ENCODE data around the gene UBE2B.

DNA sequence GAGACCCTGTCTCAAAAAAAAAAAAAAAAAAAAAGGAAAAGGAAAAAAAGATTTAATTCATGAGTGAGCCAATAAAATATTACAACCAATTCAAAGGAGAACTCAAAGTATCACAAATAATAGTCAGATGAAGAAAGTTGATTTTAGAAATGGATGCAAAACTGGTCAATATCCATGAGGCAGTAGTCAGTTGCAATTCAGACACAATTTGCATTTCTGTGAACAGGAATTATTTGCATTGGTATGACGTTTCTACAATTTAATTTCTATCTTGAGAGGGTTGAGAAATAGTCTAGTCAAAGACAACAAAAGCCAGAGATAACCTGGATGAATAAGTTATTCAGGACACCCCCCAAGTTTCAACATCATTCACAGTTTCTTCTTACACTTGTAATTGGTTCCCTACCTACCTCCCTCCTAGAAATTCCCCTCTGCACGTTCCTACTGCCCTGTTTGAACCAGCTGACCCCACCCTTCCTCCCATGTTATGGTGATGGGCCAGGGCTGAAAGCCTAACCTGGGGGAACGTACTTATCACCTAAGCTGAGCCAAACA lies 68.9 kb downstream of the UBE2B start:
- TF ChIP-seq, protein P1, sequence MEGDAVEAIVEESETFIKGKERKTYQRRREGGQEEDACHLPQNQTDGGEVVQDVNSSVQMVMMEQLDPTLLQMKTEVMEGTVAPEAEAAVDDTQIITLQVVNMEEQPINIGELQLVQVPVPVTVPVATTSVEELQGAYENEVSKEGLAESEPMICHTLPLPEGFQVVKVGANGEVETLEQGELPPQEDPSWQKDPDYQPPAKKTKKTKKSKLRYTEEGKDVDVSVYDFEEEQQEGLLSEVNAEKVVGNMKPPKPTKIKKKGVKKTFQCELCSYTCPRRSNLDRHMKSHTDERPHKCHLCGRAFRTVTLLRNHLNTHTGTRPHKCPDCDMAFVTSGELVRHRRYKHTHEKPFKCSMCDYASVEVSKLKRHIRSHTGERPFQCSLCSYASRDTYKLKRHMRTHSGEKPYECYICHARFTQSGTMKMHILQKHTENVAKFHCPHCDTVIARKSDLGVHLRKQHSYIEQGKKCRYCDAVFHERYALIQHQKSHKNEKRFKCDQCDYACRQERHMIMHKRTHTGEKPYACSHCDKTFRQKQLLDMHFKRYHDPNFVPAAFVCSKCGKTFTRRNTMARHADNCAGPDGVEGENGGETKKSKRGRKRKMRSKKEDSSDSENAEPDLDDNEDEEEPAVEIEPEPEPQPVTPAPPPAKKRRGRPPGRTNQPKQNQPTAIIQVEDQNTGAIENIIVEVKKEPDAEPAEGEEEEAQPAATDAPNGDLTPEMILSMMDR (IDR thresholded peaks at IDR 0.05; ENCODE audit: low read depth, low read length, missing input control) = no peak
- TF ChIP-seq, protein P2, sequence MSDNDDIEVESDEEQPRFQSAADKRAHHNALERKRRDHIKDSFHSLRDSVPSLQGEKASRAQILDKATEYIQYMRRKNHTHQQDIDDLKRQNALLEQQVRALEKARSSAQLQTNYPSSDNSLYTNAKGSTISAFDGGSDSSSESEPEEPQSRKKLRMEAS (IDR thresholded peaks at IDR 0.05) = no peak
- TF ChIP-seq, protein P3, sequence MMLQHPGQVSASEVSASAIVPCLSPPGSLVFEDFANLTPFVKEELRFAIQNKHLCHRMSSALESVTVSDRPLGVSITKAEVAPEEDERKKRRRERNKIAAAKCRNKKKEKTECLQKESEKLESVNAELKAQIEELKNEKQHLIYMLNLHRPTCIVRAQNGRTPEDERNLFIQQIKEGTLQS (IDR thresholded peaks at IDR 0.05) = no peak
- TF ChIP-seq, protein P4, sequence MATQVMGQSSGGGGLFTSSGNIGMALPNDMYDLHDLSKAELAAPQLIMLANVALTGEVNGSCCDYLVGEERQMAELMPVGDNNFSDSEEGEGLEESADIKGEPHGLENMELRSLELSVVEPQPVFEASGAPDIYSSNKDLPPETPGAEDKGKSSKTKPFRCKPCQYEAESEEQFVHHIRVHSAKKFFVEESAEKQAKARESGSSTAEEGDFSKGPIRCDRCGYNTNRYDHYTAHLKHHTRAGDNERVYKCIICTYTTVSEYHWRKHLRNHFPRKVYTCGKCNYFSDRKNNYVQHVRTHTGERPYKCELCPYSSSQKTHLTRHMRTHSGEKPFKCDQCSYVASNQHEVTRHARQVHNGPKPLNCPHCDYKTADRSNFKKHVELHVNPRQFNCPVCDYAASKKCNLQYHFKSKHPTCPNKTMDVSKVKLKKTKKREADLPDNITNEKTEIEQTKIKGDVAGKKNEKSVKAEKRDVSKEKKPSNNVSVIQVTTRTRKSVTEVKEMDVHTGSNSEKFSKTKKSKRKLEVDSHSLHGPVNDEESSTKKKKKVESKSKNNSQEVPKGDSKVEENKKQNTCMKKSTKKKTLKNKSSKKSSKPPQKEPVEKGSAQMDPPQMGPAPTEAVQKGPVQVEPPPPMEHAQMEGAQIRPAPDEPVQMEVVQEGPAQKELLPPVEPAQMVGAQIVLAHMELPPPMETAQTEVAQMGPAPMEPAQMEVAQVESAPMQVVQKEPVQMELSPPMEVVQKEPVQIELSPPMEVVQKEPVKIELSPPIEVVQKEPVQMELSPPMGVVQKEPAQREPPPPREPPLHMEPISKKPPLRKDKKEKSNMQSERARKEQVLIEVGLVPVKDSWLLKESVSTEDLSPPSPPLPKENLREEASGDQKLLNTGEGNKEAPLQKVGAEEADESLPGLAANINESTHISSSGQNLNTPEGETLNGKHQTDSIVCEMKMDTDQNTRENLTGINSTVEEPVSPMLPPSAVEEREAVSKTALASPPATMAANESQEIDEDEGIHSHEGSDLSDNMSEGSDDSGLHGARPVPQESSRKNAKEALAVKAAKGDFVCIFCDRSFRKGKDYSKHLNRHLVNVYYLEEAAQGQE (IDR thresholded peaks at IDR 0.05) = no peak
